IPS-11a (cell line): ENCODE data around the gene TPM4.

ENCODE experiments used
- H3K4me3 ChIP-seq: one replicate; pipeline ENCODE4 v1.5.1; 2013; ENCODE audit warnings: low read depth, low read length, control low read depth

Gene TPM4

DNA sequence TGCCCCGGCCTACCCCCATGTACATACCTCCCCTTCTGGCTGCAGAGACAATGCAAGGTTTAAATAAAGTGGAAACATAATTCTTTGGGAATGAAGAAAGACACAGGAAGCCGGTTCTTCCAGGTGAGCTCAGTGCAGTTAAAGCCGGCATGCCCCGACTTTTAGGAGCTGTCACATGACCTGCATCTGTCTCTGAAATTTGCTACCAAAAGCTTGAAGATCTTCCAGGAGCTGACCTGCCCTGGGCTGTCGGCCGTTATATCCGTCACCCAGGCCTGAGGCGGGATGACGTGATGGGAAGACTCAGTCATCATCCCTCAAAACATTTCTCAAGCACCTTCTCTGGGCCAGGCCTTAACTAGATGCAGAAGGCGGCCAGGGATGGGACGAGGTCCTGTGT, 45.7 kb downstream of the TPM4 start:
- H3K4me3 ChIP-seq, result no peak overlapping the region

DNA sequence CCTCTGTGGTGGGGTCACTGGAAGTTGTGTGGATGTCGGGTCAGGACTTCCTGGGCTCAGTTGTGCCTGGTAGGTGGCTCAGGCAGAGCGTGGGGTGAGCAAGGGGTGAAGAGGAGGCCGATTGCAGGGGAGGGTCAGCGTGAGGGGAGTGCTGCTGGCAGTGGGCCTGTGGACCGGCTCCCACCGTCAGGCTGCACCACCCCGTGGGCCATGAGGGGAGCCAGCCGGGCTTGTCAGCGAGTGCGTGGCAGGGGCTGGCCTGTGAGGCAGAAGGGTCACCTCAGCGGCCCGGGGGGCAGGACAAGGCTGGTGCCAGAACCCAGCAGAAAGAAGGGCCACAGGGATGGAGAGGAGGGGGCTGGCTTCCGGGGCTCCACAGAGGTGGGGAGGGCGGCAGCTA, 48.7 kb downstream of the TPM4 start:
- no peak overlapping the region for H3K4me3 ChIP-seq

DNA sequence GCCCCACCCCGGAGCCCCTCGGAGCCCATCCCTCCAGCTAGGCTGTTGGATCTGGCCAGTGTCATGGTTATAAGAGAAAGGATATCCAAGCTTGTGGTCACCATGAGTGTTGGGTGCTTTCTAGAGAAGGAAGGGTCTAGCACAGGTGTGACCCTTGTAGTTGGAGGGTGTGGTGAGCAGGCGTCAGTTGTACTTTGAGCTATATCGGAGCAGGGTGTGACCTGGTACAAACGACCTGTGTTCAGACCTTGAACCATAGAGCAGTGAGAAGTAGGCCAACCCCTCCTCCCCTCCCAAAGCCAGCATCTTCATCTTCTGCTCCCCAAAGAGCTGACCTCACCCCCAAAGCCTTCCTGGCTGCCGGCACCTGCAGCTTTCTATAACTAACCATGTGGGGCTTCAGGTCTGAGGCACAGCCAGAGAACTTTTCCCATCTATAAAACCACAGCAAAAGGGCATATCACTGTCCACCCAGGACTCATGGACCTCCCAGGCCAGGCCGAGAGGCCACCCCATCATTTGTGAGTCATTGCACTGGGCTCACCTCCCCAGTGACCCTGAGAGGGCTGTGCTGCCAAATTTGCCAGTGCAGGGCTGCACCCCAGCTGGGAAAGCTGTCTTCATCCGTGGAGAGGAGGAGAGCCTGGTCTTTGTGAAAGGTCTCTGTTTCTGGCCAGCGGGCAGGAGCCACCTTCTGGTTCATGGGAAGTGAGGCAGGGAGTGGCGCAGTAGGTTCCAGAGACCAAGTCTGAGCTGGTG, 49.6 kb downstream of the TPM4 start:
- no peak overlapping the region for H3K4me3 ChIP-seq

DNA sequence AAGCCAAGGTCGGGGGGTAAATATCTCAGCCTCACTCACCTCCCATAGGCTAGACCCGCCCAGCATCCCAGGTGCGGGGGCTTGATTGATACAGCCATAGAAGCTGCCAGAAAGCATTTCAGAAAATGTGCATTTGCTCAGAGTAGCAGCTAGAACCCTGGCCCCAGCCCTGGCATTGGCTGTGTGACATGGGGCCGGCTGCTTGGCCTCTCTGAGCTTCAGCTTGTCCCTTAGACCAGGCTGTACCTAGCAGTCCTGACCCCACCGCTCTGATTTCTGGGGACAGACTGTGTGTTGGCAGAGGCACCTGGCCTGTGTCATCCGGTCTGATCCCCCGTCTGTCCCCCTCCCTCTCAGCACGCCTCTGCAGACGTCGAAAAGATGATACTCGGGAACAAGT, 50.8 kb downstream of the TPM4 start:
- H3K4me3 ChIP-seq, result no peak overlapping the region

DNA sequence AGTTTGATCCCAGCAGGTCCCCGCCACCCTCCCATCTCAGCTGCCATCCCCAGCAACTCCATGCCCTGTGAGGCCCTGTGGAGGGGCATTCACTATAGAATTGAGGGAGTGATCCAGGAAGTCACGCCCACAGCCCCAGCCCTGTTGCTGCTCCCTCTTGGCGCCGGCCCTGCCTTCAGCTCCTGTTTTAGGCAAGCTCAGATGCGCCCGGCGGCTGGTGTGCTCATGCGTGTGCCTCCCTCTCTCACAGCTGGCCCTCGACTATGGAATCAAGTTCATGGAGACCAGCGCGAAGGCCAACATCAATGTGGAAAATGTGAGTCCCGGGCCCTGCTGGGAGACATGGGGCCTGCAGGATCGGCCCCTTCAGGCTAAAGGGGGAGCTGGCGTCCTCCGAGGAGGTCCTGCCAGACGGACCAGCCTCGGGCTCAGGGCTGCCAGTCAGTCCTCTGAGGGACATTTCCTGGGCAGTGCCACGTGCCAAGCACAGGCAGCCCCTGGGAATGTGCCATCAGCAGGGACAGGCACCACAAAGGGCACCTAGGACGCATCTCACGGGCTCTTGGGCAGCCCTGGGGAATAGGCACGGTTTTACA, 51.6 kb downstream of the TPM4 start:
- H3K4me3 ChIP-seq, result no peak overlapping the region

DNA sequence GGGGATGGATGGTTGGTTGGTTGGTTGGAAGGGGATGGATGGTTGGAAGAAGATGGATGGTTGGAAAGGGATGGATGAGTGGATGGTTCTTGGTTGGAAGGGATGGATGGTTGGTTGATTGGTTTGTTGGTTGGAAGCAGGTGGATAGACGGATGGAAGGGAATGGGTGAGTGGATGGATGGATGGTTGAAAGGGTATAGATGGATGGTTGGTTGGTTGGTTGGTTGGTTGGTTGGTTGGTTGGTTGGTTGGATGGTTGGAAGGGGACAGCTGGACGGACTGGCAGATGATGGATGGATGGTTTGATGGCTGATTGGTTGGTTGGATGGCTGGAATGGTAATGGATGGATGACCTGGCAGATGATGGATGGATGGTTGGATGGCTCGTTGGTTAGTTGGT, 55.4 kb downstream of the TPM4 start:
- H3K4me3 ChIP-seq, result no peak overlapping the region

DNA sequence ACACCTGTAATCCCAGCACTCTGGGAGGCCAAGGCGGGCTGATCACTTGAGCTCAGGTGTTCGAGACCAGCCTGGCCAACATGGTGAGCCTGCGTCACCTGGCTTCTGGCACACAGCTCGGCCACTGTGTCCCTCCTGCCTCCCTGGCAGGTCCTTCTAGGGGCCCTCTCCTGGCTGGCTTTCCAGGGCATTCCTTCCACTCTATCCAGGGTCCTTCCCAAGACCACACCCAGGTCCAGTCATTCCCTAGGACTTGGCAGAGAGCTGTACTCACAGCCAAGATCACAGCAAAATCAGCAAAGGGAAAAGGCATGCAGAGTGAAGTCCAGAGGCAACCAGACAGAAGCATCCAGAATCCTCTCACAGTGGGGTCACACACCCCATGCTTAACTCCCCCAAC, 57.5 kb downstream of the TPM4 start:
- no peak overlapping the region for H3K4me3 ChIP-seq

DNA sequence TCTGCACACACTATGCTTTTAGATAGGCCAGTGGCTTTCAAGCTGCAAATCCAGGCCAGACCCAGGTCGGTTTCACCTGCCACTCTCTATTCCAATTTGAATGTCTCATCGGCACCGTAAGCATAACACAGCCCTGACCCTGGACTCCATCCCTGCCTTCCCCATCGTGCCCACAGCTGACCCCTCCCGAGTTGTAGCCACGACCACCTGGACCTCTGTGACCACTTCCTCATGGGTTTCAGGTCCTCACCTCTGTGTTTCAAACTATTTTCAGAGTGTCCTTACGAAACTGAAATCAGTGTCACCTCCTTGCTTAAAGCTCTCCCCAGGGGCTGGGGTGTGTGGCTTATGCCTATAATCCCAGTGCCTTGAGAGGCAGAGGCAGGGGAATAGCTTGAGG, 58.2 kb downstream of the TPM4 start:
- no peak overlapping the region for H3K4me3 ChIP-seq

DNA sequence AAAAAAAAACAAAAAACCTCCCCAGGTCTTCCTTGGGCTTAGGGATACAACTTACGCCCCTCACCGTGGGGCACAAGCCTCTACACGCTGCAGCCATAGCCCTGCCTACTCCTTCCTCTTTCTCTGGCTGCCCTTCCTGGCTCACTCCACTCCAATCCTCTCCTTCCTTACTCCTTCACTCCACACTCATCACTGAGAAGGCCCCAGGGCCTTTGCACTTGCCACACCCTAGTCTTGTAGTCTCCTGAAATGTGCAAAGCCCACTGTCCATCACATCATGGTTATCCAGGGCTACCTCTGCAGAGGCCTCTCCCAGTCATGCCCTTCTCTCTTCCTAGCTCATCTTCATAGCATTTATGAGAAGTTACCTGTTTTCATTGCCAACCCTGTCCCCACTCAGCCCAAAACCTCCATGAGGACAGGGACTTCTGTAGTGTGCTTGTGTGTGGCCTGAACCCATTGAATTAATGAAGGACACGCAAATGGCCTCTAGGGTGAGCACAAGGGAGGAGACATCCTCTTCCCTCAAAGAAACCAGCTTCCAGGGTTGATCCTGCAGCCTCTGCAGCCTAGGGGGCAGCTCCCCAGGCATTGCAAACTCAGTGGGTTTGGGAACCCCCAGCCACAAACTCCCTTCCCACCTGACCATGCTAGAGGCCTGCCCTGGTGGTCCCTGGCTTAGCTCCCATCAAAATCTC, 59.3 kb downstream of the TPM4 start:
- H3K4me3 ChIP-seq, result no peak overlapping the region

DNA sequence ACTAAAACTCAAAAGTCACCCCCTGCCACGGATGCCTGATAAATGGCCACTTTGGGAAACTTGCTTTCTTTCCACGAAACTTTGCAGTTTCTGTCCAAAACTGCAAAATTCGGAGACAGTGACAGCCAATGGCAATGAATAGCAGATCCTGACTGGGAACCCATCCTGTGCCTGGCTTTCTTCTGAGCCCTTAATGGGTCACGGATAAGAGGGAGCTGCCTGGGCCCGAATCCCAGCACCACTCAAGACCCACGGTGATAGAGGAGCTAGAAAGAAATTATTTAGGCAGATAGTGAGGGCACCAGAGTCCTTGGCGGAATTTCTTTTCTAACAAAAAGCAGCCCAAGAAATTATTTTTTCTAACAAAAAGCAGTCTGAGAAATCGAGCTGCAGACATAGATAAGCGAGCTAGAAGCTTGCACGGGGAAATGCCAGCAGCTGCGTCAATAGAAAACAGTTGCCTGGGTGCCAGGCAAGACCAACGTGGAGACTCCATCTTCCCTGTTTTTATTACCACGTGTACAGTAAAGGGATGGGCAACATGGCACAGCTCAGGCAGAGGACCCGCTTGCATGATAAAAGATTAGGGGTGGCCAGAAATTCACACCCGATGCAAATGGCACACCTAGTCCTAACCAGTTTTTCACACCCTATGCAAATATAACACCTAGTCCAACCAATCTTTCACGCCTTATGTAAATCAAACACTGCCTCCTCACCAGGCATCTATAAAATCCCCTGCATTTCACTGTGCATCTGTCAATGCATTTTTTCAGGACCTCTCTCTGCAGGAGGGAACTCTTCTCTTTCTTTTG, 60.1 kb downstream of the TPM4 start:
- H3K4me3 ChIP-seq, result no peak overlapping the region

DNA sequence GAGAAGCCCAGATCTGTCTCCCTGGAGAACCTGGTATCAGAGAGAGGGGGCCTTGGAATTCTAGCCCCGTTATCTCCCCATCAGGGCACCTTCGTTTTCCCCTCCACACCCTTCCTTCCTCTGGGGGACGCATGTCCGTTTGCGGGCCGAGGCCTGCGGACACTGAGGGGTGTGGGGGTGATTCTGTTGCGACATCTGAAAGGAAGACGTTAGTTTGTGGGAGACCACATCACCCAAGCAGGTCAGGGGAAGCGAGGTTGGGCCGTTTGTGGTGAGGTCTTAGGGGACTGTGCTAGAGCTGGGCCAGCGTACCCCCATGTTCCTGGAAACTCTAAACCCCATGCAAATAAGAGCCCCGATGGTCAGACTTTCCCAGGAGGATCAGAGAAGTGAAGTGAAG, 63.5 kb downstream of the TPM4 start:
- H3K4me3 ChIP-seq, result no peak overlapping the region

DNA sequence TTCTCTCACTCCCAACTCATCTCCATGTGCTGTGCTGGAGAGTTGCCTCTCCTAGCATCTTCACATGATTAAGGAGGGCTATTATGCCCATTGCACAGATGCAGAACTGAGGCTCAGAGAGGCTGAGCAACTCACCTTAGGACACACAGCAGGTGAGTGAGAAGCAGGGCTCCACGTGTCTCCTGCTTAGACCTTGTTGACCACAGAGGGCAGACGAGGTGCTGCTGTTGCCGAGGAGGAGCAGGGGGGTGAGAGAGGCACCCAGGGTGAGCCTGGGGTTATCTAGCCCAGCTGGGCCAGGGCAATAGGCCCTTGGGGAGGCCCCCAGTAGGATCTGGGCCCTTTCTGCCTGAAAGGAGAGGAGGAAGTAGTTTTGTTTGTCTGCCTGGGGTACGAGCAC, 64.7 kb downstream of the TPM4 start:
- H3K4me3 ChIP-seq, result no peak overlapping the region

DNA sequence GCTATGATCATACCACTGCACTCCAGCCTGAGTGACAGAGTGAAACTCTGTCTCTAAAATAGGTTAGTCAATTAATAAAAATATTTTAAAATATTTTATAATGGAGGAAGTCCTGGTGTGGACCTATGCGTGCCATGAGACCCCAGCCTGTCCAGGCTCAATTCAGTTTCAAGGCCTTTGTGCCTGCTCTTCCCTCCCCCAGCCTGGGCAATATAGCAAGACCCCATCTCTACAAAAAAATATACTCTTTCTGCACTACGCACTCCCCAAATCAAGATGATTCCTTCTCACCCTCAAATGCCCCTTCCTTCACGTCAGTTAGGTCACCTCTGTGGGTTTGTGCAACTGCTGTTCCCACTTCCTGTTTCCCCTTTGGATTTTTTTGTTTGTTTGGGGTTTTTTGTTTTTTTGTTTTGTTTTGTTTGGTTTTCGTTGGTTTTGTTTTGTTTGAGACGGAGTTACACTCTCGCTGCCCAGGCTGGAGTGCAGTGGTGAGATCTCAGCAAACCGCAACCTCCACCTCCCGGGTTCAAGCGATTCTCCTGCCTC, 65.8 kb downstream of the TPM4 start:
- H3K4me3 ChIP-seq, result no peak overlapping the region

DNA sequence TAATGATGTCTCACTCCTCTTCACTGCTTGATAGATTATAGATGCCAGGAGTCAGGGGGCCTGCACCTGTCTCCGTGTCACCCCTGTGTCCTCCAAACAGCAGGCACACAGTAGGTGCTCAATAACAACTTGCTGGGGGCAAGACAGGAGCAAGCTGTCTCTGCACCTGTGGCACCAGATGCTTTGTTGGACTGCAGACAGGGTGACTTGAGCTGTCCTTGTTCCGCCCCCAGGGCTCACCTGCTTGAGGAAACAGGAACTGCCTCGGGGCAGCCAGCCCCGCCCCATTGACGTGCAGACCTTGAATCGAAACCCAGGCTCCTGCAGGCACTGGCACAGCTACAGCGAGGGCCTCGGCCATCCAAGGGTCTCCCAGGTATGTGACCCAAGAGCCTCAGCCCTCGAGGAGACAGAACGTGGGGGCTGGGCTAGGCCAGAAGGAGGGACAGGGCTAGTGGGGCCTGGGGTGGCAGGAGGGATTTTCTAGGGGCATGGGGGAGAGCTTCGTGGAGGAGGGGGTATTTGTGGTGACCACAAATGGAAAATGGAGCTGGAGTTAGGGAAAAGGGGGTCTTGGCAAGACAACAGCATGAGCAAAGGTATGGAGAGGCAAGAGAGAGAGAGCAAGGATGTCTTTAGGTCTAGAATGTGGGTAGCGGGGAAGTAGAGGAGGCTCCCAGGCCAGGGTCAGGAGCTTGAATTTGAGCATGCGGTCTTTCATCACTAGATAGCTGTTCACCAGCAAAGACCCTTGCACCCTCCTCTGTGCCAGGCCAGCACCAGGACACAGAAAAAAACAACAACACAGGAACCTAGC, 67.3 kb downstream of the TPM4 start, which contains the start of gene HSH2D:
Gene HSH2D, plus strand, starts transcription at position 287 of the 817 bp plus-strand sequence. CDS start 5,066 bp downstream, outside the sequence.
- H3K4me3 ChIP-seq, result no peak within 1 kb of the TSS

DNA sequence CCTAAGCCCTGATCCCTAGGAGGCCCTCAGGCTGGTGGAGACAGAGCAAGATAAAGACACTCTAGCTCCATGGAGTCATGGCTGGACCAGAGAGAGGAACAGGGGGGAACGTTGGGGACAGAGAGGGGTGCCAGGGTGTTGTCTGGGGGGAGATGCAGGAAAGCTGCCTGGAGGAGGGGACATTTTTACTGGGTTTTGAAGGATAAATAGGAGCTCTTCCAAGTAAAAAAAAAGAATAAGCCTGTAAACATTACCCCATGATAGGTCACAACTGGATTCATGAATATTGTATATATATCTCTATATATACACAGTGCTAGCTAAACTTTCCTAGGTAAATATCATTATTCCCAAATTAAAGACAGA, 67.9 kb downstream of the TPM4 start:
- no peak overlapping the region for H3K4me3 ChIP-seq

DNA sequence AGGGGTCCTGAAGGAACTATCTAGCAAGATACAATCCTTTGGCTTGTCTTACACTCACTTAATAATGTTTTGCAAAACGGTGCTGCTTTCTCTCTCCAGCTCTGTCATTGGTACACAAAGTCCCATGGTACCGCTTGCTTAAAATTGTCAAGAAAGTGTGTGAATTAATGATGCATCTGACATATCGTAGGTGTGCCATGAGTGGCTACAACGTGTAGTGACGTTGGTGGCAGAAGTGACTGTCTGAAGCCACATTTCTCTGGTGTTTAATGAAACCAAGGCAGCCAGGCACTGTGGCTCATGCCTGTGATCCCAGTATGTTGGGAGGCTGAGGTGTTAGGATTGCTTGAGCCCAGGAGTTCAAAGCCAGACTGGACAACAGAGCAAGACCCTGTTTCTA, 69.8 kb downstream of the TPM4 start:
- H3K4me3 ChIP-seq, result no peak overlapping the region

DNA sequence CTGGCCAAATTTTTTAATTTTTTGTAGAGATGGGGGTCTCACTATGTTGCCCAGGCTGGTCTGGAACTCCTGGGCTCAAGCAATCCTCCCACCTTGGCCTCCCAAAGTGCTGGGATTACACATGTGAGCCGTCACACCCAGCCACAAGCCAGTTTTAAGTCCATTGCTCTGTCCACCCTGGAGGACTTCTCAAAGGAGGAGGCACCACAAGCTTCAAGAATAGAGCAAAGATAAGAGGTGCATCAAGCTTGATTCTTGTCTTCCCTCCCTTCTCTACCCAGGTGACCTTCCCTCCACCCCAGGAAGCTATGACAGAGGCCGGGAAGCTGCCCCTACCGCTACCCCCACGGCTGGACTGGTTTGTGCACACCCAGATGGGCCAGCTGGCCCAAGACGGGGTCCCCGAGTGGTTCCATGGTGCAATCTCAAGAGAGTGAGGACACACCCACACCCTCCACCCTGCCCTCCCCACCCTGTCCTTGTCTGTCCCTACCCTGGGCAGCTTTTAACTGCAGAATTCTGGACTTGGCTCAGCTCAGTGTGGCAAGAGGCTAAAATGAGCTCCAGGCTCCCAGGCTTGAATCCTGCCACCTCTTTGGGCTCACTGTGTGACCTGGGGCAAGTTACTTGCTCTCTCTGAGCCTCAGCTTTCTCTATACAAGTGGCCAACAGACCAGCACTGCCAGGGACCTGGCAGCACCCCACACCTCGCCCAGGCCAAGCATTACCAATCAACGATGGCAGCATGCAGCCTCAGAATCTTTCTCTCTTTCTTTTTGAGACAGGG, 72.3 kb downstream of the TPM4 start:
- no peak overlapping the region for H3K4me3 ChIP-seq
